HUES6 (cell line): Measurements from ENCODE around the gene CTDSPL2.
"Not testable (repeated sequence)": the region's sequence is repeated elsewhere in the genome, so short reads cannot be mapped to it uniquely, and the experiment has no call there.

Experiments
- H3K27ac ChIP-seq: 2 replicates; pipeline ENCODE4 v1.7.0; 2013; ENCODE audit warnings: low read depth, mild to moderate bottlenecking, low read length, inconsistent platforms
- H3K27me3 ChIP-seq: 2 replicates; pipeline ENCODE4 v1.6.1; 2013; ENCODE audit warnings: low read length; ENCODE audit not compliant: control insufficient read depth, insufficient read depth
- H3K36me3 ChIP-seq: 2 replicates; pipeline ENCODE4 v1.6.1; 2013; ENCODE audit warnings: low read length; ENCODE audit not compliant: control insufficient read depth, insufficient read depth
- H3K4me1 ChIP-seq: 2 replicates; pipeline ENCODE4 v1.6.1; 2013; ENCODE audit warnings: low read length; ENCODE audit not compliant: control insufficient read depth, insufficient read depth
- H3K4me3 ChIP-seq: 2 replicates; pipeline ENCODE4 v1.5.1; 2013; ENCODE audit warnings: low read depth, low read length
- H3K9ac ChIP-seq: one replicate; pipeline ENCODE4 v1.6.1; 2013; ENCODE audit warnings: mild to moderate bottlenecking, low read length
- H3K9me3 ChIP-seq: 2 replicates; pipeline ENCODE4 v1.6.1; 2013; ENCODE audit warnings: low read depth, low read length; ENCODE audit not compliant: control insufficient read depth, insufficient read depth

The CTDSPL2 gene

GRCh38 chr15:44541282-44541958 lies 114.0 kb downstream of the CTDSPL2 start:
- H3K4me1 ChIP-seq = peaks cover 6% of the 10 kb centered on the region
- no peaks in the 10 kb centered on the region for H3K27me3 ChIP-seq
- H3K4me3 ChIP-seq = no peak overlapping the region
- peaks cover 31% of the 10 kb centered on the region for H3K36me3 ChIP-seq
- H3K9ac ChIP-seq = no peak overlapping the region
- no peaks in the 10 kb centered on the region for H3K9me3 ChIP-seq
- H3K27ac ChIP-seq = no peak overlapping the region

GRCh38 chr15:44542596-44542995 lies 115.2 kb downstream of the CTDSPL2 start:
- H3K4me1 ChIP-seq = peaks cover 6% of the 10 kb centered on the region
- no peaks in the 10 kb centered on the region for H3K27me3 ChIP-seq
- no peak overlapping the region for H3K27ac ChIP-seq
- no peak overlapping the region for H3K4me3 ChIP-seq
- H3K9me3 ChIP-seq = no peaks in the 10 kb centered on the region
- H3K36me3 ChIP-seq = peaks cover 31% of the 10 kb centered on the region
- no peak overlapping the region for H3K9ac ChIP-seq

GRCh38 chr15:44544745-44545144 lies 117.3 kb downstream of the CTDSPL2 start:
- not testable (repeated sequence) for H3K4me1 ChIP-seq, H3K4me3 ChIP-seq, H3K9ac ChIP-seq, H3K27me3 ChIP-seq, H3K27ac ChIP-seq, H3K9me3 ChIP-seq
- H3K36me3 ChIP-seq = peaks cover 27% of the 10 kb centered on the region

- Histone ChIP-seq H3K4me1 (peaks cover 2% of the 10 kb centered on the region; the same call in 1 of the 2 replicates), H3K9me3 (no peaks in the 10 kb centered on the region), H3K9ac (no peak overlapping the region), H3K36me3 (peaks cover 26% of the 10 kb centered on the region), H3K27me3 (no peaks in the 10 kb centered on the region), H3K27ac (no peak overlapping the region), H3K4me3 (no peak overlapping the region)
These were observed 118.7 kb downstream of the CTDSPL2 start for GRCh38 chr15:44545913-44546802.

- H3K4me3 ChIP-seq, H3K4me1 ChIP-seq, H3K9me3 ChIP-seq, H3K9ac ChIP-seq, H3K27me3 ChIP-seq, H3K27ac ChIP-seq: not testable (repeated sequence)
- H3K36me3 ChIP-seq = peaks cover 38% of the 10 kb centered on the region
These were observed 121.7 kb downstream of the CTDSPL2 start for GRCh38 chr15:44549152-44549551.

GRCh38 chr15:44550256-44550655 lies 122.8 kb downstream of the CTDSPL2 start:
- Histone ChIP-seq H3K27me3 (no peaks in the 10 kb centered on the region), H3K27ac (no peak overlapping the region), H3K9me3 (no peaks in the 10 kb centered on the region), H3K36me3 (peaks cover 49% of the 10 kb centered on the region), H3K4me1 (peaks cover 2% of the 10 kb centered on the region; the same call in 1 of the 2 replicates), H3K4me3 (no peak overlapping the region), H3K9ac (no peak overlapping the region)

- Histone ChIP-seq H3K27ac (no peak overlapping the region), H3K4me1 (peaks cover 2% of the 10 kb centered on the region; the same call in 1 of the 2 replicates), H3K36me3 (peaks cover 54% of the 10 kb centered on the region), H3K4me3 (no peak overlapping the region), H3K9ac (no peak overlapping the region), H3K27me3 (no peaks in the 10 kb centered on the region), H3K9me3 (no peaks in the 10 kb centered on the region)
These were observed 123.3 kb downstream of the CTDSPL2 start for GRCh38 chr15:44550734-44551133.

GRCh38 chr15:44554934-44555723 lies 127.7 kb downstream of the CTDSPL2 start:
- Histone ChIP-seq H3K27me3 (no peaks in the 10 kb centered on the region), H3K9me3 (no peaks in the 10 kb centered on the region), H3K27ac (no peak overlapping the region), H3K4me1 (no peaks in the 10 kb centered on the region), H3K9ac (no peak overlapping the region), H3K36me3 (peaks cover 90% of the 10 kb centered on the region), H3K4me3 (no peak overlapping the region)

- not testable (repeated sequence) for H3K27me3 ChIP-seq
- peaks cover 97% of the 10 kb centered on the region for H3K36me3 ChIP-seq
These were observed 133.5 kb downstream of the CTDSPL2 start for GRCh38 chr15:44560926-44561325.

GRCh38 chr15:44565387-44566154 lies 138.1 kb downstream of the CTDSPL2 start:
- H3K27me3 ChIP-seq = no peaks in the 10 kb centered on the region
- H3K9ac ChIP-seq = no peak overlapping the region
- no peak overlapping the region for H3K27ac ChIP-seq
- peaks cover 23% of the 10 kb centered on the region for H3K9me3 ChIP-seq
- H3K4me3 ChIP-seq = no peak overlapping the region
- H3K4me1 ChIP-seq = no peaks in the 10 kb centered on the region
- peaks cover 88% of the 10 kb centered on the region for H3K36me3 ChIP-seq

More at GRCh38 chr15:44560926-44561325, 133.5 kb downstream of the CTDSPL2 start:
- not testable (repeated sequence) for H3K4me1 ChIP-seq, H3K27ac ChIP-seq, H3K9ac ChIP-seq, H3K4me3 ChIP-seq
- H3K9me3 ChIP-seq = peaks cover 23% of the 10 kb centered on the region
